CD4-positive, CD25-positive, alpha-beta regulatory T cell (primary cell): ENCODE measurements around the gene RABGAP1L. TPM values are rescaled to one million over a fixed set of nuclear protein-coding genes. Genes with fewer than 3 reads are reported as not detected.
A peak's percentile ranks its signal among the peaks of the same experiment; 100 is the strongest.
"Not testable (repeated sequence)": the region's sequence is repeated elsewhere in the genome, so short reads cannot be mapped to it uniquely, and the experiment has no call there.

Experiments used
- ATAC-seq, 2 donors: fragments of 150-1000 bp; cut with Tn5 transposase; one replicate each; pipeline ENCODE4 v1.10.0; 2021; ENCODE audit warnings: low read depth in 2 of 2, moderate number of reproducible peaks in 2 of 2, moderate library complexity in 1 of 2
- DNase-seq, 3 donors: peaks; one replicate each; pipeline versions ENCODE4 v3.0.0 to v3.0.0-alpha.2; 2012 to 2022; ENCODE audit warnings: mixed read lengths in 1 of 3
- H3K27ac ChIP-seq: one replicate; pipeline ENCODE4 v1.7.0; 2013; ENCODE audit warnings: mild to moderate bottlenecking, low read length; ENCODE audit not compliant: insufficient read depth, poor library complexity, severe bottlenecking
- H3K27me3 ChIP-seq: one replicate; pipeline ENCODE4 v1.7.0; 2013; ENCODE audit warnings: low read length; ENCODE audit not compliant: control insufficient read depth, insufficient read depth
- H3K36me3 ChIP-seq: one replicate; pipeline ENCODE4 v1.7.0; 2013; ENCODE audit warnings: mild to moderate bottlenecking, low read length, moderate library complexity; ENCODE audit not compliant: control insufficient read depth, insufficient read depth
- H3K4me1 ChIP-seq: 2 replicates; pipeline ENCODE4 v1.7.0; 2013; ENCODE audit warnings: mild to moderate bottlenecking, low read length; ENCODE audit not compliant: insufficient read depth, control insufficient read depth, poor library complexity, severe bottlenecking
- H3K4me3 ChIP-seq: one replicate; pipeline ENCODE4 v1.7.0; 2013; ENCODE audit warnings: low read depth, mild to moderate bottlenecking, low read length, moderate library complexity
- H3K9me3 ChIP-seq, 2 experiments: 1 replicate in 1 of 2; 2 replicates in 1 of 2; pipeline ENCODE4 v1.7.0; 2013; ENCODE audit warnings: low read length in 2 of 2, mild to moderate bottlenecking in 1 of 2, moderate library complexity in 1 of 2; ENCODE audit not compliant: control insufficient read depth in 2 of 2
- H3K27ac Mint-ChIP-seq, 3 donors: one replicate each; pipeline ENCODE4 v1.8.0; 2020 to 2022; ENCODE audit warnings: mild to moderate bottlenecking in 3 of 3, mixed read lengths in 3 of 3, moderate library complexity in 2 of 3
- H3K27me3 Mint-ChIP-seq: one replicate; pipeline ENCODE4 v1.8.0; 2022; ENCODE audit warnings: mild to moderate bottlenecking, mixed read lengths
- H3K36me3 Mint-ChIP-seq: one replicate; pipeline ENCODE4 v1.8.0; 2020; ENCODE audit warnings: mixed read lengths
- H3K4me1 Mint-ChIP-seq, 4 donors: one replicate each; pipeline ENCODE4 v1.8.0; 2020 to 2022; ENCODE audit warnings: mixed read lengths in 4 of 4, mild to moderate bottlenecking in 1 of 4
- H3K4me3 Mint-ChIP-seq, 4 donors: one replicate each; pipeline ENCODE4 v1.8.0; 2020 to 2022; ENCODE audit warnings: mild to moderate bottlenecking in 4 of 4, mixed read lengths in 4 of 4, moderate library complexity in 3 of 4
- H3K9me3 Mint-ChIP-seq, 7 donors: one replicate each; pipeline ENCODE4 v1.8.0; 2020 to 2022; ENCODE audit warnings: mixed read lengths in 7 of 7, mild to moderate bottlenecking in 3 of 7, moderate library complexity in 2 of 7
- polyA plus RNA-seq, 4 donors: library from polyadenylated mRNA; unstranded; fragments of 300-500 nt; fragmentation: Illumina TruSeq; gene quantifications; one replicate each; pipeline ENCODE4 v1.2.3, GENCODE V29; 2021
- total RNA-seq: library from RNA; stranded (reverse); gene quantifications from one replicate; pipeline ENCODE4 v1.2.3, GENCODE V29; 2022

RABGAP1L gene
- total and polyA plus RNA-seq, 5 donors from 2014 or later = 69.7 to 118 (median 84.9) TPM

- not testable (repeated sequence) for H3K4me1 Mint-ChIP-seq, H3K4me3 Mint-ChIP-seq, H3K27ac Mint-ChIP-seq, H3K36me3 ChIP-seq, ATAC-seq, DNase-seq, H3K27me3 ChIP-seq, H3K36me3 Mint-ChIP-seq, H3K9me3 ChIP-seq, H3K4me1 ChIP-seq, H3K27me3 Mint-ChIP-seq, H3K27ac ChIP-seq, H3K4me3 ChIP-seq
- peaks cover 4 to 28% (median 9%) of the 10 kb centered on the region in 7 donors for H3K9me3 Mint-ChIP-seq
These were observed 37.0 kb upstream of the RABGAP1L start for GRCh38 chr1:174122318-174122717.

- H3K4me1 Mint-ChIP-seq = peaks cover 0 to 4% (median 0%) of the 10 kb centered on the region in 4 donors
- H3K27ac ChIP-seq = no peak overlapping the region
- no peak overlapping the region for H3K4me3 Mint-ChIP-seq
- peaks cover 3% of the 10 kb centered on the region for H3K27me3 ChIP-seq
- H3K27me3 Mint-ChIP-seq = peaks cover 11% of the 10 kb centered on the region
- H3K36me3 ChIP-seq = no peaks in the 10 kb centered on the region
- H3K9me3 ChIP-seq = peaks cover 0 to 6% of the 10 kb centered on the region in 2 experiments
- H3K9me3 Mint-ChIP-seq = peaks cover 4 to 30% (median 9%) of the 10 kb centered on the region in 7 donors
- H3K4me3 ChIP-seq = no peak overlapping the region
- peak overlapping the region in 1 of 3 donors; percentile 1 for H3K27ac Mint-ChIP-seq
- ATAC-seq = no peak
- H3K4me1 ChIP-seq = no peaks in the 10 kb centered on the region
- H3K36me3 Mint-ChIP-seq = no peaks in the 10 kb centered on the region
- no peak for DNase-seq
These were observed 35.5 kb upstream of the RABGAP1L start for GRCh38 chr1:174123843-174124242.

- Mint-ChIP-seq H3K9me3 (peaks cover 1 to 34% (median 6%) of the 10 kb centered on the region in 7 donors), H3K27me3 (peaks cover 11% of the 10 kb centered on the region)
- H3K27ac ChIP-seq, H3K36me3 ChIP-seq, ATAC-seq, H3K27me3 ChIP-seq, H3K27ac Mint-ChIP-seq, H3K4me1 Mint-ChIP-seq, H3K4me3 Mint-ChIP-seq, DNase-seq, H3K4me1 ChIP-seq, H3K4me3 ChIP-seq, H3K9me3 ChIP-seq, H3K36me3 Mint-ChIP-seq: not testable (repeated sequence)
These were observed 32.1 kb upstream of the RABGAP1L start for GRCh38 chr1:174127176-174127575.

- H3K27ac Mint-ChIP-seq = no peak overlapping the region
- Histone ChIP-seq H3K27ac (no peak overlapping the region), H3K4me3 (no peak overlapping the region), H3K36me3 (no peaks in the 10 kb centered on the region), H3K9me3 (peaks cover 0 to 2% of the 10 kb centered on the region in 2 experiments), H3K27me3 (no peaks in the 10 kb centered on the region), H3K4me1 (no peaks in the 10 kb centered on the region)
- H3K4me3 Mint-ChIP-seq = no peak overlapping the region
- no peaks in the 10 kb centered on the region for H3K4me1 Mint-ChIP-seq
- ATAC-seq (no peak), DNase-seq (no peak)
- no peaks in the 10 kb centered on the region for H3K36me3 Mint-ChIP-seq
- H3K9me3 Mint-ChIP-seq = peaks cover 0 to 16% (median 3%) of the 10 kb centered on the region in 7 donors
- peaks cover 11% of the 10 kb centered on the region for H3K27me3 Mint-ChIP-seq
These were observed 28.2 kb upstream of the RABGAP1L start for GRCh38 chr1:174131032-174131638.

GRCh38 chr1:174134003-174134659 lies 25.2 kb upstream of the RABGAP1L start:
- Histone ChIP-seq H3K4me1 (no peaks in the 10 kb centered on the region), H3K27ac (no peak overlapping the region), H3K9me3 (peaks cover 0 to 2% of the 10 kb centered on the region in 2 experiments), H3K4me3 (no peak overlapping the region), H3K27me3 (no peaks in the 10 kb centered on the region), H3K36me3 (no peaks in the 10 kb centered on the region)
- H3K4me1 Mint-ChIP-seq = no peaks in the 10 kb centered on the region
- H3K36me3 Mint-ChIP-seq = no peaks in the 10 kb centered on the region
- H3K27ac Mint-ChIP-seq = no peak overlapping the region
- no peak for DNase-seq
- H3K27me3 Mint-ChIP-seq = no peaks in the 10 kb centered on the region
- no peak overlapping the region for H3K4me3 Mint-ChIP-seq
- ATAC-seq = no peak
- H3K9me3 Mint-ChIP-seq = peaks cover 0 to 6% (median 0%) of the 10 kb centered on the region in 7 donors

- H3K36me3 Mint-ChIP-seq = no peaks in the 10 kb centered on the region
- no peak for ATAC-seq
- no peak overlapping the region for H3K27ac Mint-ChIP-seq
- H3K27ac ChIP-seq = no peak overlapping the region
- H3K27me3 ChIP-seq = no peaks in the 10 kb centered on the region
- H3K4me1 Mint-ChIP-seq = no peaks in the 10 kb centered on the region
- H3K36me3 ChIP-seq = no peaks in the 10 kb centered on the region
- H3K4me3 ChIP-seq = no peak overlapping the region
- DNase-seq = no peak
- peaks cover 0 to 3% (median 0%) of the 10 kb centered on the region in 7 donors for H3K9me3 Mint-ChIP-seq
- H3K9me3 ChIP-seq = no peaks in the 10 kb centered on the region
- no peaks in the 10 kb centered on the region for H3K4me1 ChIP-seq
- H3K4me3 Mint-ChIP-seq = no peak overlapping the region
- no peaks in the 10 kb centered on the region for H3K27me3 Mint-ChIP-seq
These were observed 24.1 kb upstream of the RABGAP1L start for GRCh38 chr1:174135211-174135610.

GRCh38 chr1:174136714-174137113 lies 22.6 kb upstream of the RABGAP1L start:
- peaks cover 4% of the 10 kb centered on the region for H3K27me3 Mint-ChIP-seq
- Histone ChIP-seq H3K4me3 (no peak overlapping the region), H3K27me3 (no peaks in the 10 kb centered on the region), H3K36me3 (no peaks in the 10 kb centered on the region), H3K9me3 (no peaks in the 10 kb centered on the region), H3K4me1 (no peaks in the 10 kb centered on the region), H3K27ac (no peak overlapping the region)
- H3K27ac Mint-ChIP-seq = no peak overlapping the region
- no peaks in the 10 kb centered on the region for H3K4me1 Mint-ChIP-seq
- H3K9me3 Mint-ChIP-seq = peaks cover 0 to 1% (median 0%) of the 10 kb centered on the region in 7 donors
- ATAC-seq (no peak), DNase-seq (no peak)
- H3K4me3 Mint-ChIP-seq = no peak overlapping the region
- H3K36me3 Mint-ChIP-seq = no peaks in the 10 kb centered on the region

GRCh38 chr1:174142836-174143235 lies 16.5 kb upstream of the RABGAP1L start:
- no peak for DNase-seq
- Histone ChIP-seq H3K27me3 (no peaks in the 10 kb centered on the region), H3K27ac (no peak overlapping the region), H3K9me3 (no peaks in the 10 kb centered on the region), H3K4me1 (no peaks in the 10 kb centered on the region), H3K4me3 (no peak overlapping the region), H3K36me3 (no peaks in the 10 kb centered on the region)
- Mint-ChIP-seq H3K9me3 (peaks cover 0 to 8% (median 2%) of the 10 kb centered on the region in 7 donors), H3K27me3 (peaks cover 18% of the 10 kb centered on the region), H3K4me3 (no peak overlapping the region), H3K27ac (no peak overlapping the region), H3K4me1 (peaks cover 0 to 3% (median 0%) of the 10 kb centered on the region in 4 donors), H3K36me3 (no peaks in the 10 kb centered on the region)
- ATAC-seq = no peak
